OCI-LY7 (cell line): ENCODE results near the gene RPRD1A. TPM values are rescaled to one million over a fixed set of nuclear protein-coding genes. Genes with fewer than 3 reads are reported as not detected.

Experiments
- BruUV-seq: library from RNA; stranded (reverse); fragments of 400-500 nt; replicated peaks from 2 replicates; lab custom pipeline; 2021; lab: Mats Ljungman, UMichigan
- CTCF ChIA-PET: fragments of 300-600 bp; sonication (Branson Sonifier 250); formaldehyde crosslinking; loops from one replicate; lab custom pipeline; 2022; ENCODE audit warnings: antibody characterized with exemption; ENCODE audit not compliant: unreplicated experiment; lab: Charles Lee
- POLR2A ChIA-PET: fragments of 300-600 bp; sonication (Branson Sonifier 250); formaldehyde crosslinking; loops from one replicate; lab custom pipeline; 2022; ENCODE audit warnings: antibody characterized with exemption; lab: Charles Lee
- DNase-seq: peaks from one replicate; pipeline ENCODE4 v3.0.0-alpha.2; 2015; ENCODE audit warnings: low spot score
- H2AFZ ChIP-seq: fragments of 200-600 bp; sonication (generic), shearing (Covaris generic); 2 replicates; pipeline ENCODE4 v1.6.1; 2014; ENCODE audit warnings: mild to moderate bottlenecking, antibody characterized with exemption, low read length, moderate library complexity
- H3K27ac ChIP-seq: fragments of 200-600 bp; sonication (generic); 2 replicates; pipeline ENCODE4 v1.5.1; 2014; ENCODE audit warnings: mixed run types, low read depth, mild to moderate bottlenecking, moderate library complexity, low read length, inconsistent platforms; ENCODE audit not compliant: poor library complexity, severe bottlenecking
- H3K36me3 ChIP-seq: fragments of 200-600 bp; sonication (generic); 2 replicates; pipeline ENCODE4 v1.6.1; 2014; ENCODE audit warnings: mild to moderate bottlenecking, antibody characterized with exemption, low read length, moderate library complexity, mixed read lengths; ENCODE audit not compliant: insufficient read depth
- H3K4me1 ChIP-seq: fragments of 200-600 bp; sonication (generic); 2 replicates; pipeline ENCODE4 v1.5.1; 2014; ENCODE audit warnings: mild to moderate bottlenecking, low read length; ENCODE audit not compliant: insufficient read depth, poor library complexity, severe bottlenecking
- H3K4me2 ChIP-seq: fragments of 200-600 bp; sonication (generic); 2 replicates; pipeline ENCODE4 v1.6.1; 2014; ENCODE audit warnings: mild to moderate bottlenecking, low read length
- H3K4me3 ChIP-seq: fragments of 200-600 bp; sonication (generic); 2 replicates; pipeline ENCODE4 v1.5.1; 2014; ENCODE audit warnings: mild to moderate bottlenecking, low read depth, low read length; ENCODE audit not compliant: poor library complexity, severe bottlenecking
- H3K79me2 ChIP-seq: fragments of 200-600 bp; sonication (generic); 2 replicates; pipeline ENCODE4 v1.6.1; 2016; ENCODE audit warnings: low read depth, mild to moderate bottlenecking, low read length, moderate library complexity, mixed read lengths; ENCODE audit not compliant: insufficient read depth
- H3K9me2 ChIP-seq: fragments of 200-600 bp; sonication (generic); 2 replicates; pipeline ENCODE4 v1.6.1; 2016; ENCODE audit warnings: mild to moderate bottlenecking, low read length, mixed read lengths; ENCODE audit not compliant: insufficient read depth
- H3K9me3 ChIP-seq: fragments of 200-600 bp; sonication (generic); 2 replicates; pipeline ENCODE4 v1.6.1; 2014; ENCODE audit warnings: mild to moderate bottlenecking, mixed run types, low read length, mixed read lengths
- H4K20me1 ChIP-seq: fragments of 200-600 bp; sonication (generic); 2 replicates; pipeline ENCODE4 v1.6.1; 2014; ENCODE audit warnings: mild to moderate bottlenecking, antibody characterized with exemption, low read length, moderate library complexity, mixed read lengths; ENCODE audit not compliant: insufficient read depth
- CTCF ChIP-seq: fragments of 200-600 bp; sonication (generic); conservative IDR thresholded peaks from 2 replicates; pipeline ENCODE4 v1.5.1; 2014; ENCODE audit warnings: mild to moderate bottlenecking, antibody characterized with exemption, low read length, moderate library complexity, mixed read lengths
- EZH2phosphoT487 ChIP-seq: fragments of 200-600 bp; sonication (generic); IDR thresholded peaks from 2 replicates; pipeline ENCODE4 v1.6.1; 2018; ENCODE audit warnings: low read depth, borderline replicate concordance, mild to moderate bottlenecking, mixed run types, antibody characterized with exemption, low read length, moderate library complexity, mixed read lengths
- intact Hi-C: fragments of 100-400 bp; cut with micrococcal nuclease; formaldehyde crosslinking; loops from one replicate; pipeline ENCODE4 v1.10.0; 2022; ENCODE audit not compliant: unreplicated experiment
- total RNA-seq, 2 experiments: library from RNA; depleted of rRNA in 1 of 2; stranded (reverse); fragments of >200 nt in 1 of 2; shearing (Covaris generic) in 1 of 2; gene quantifications; 2 replicates each; pipeline ENCODE4 v1.2.3, GENCODE V29; 2014 to 2022

RPRD1A gene
- total RNA-seq, 2 experiments from 2014 or later = 37.9 to 45.4 TPM

- no peak overlapping the region for H3K4me2 ChIP-seq
- H3K36me3 ChIP-seq = no peaks in the 10 kb centered on the region
- H2AFZ ChIP-seq = no peak overlapping the region
- no peaks in the 10 kb centered on the region for H3K4me1 ChIP-seq
- no peak overlapping the region for H3K27ac ChIP-seq
- DNase-seq = no peak
- no peaks in the 10 kb centered on the region for H3K9me3 ChIP-seq
- no peaks in the 10 kb centered on the region for H3K79me2 ChIP-seq
- TF ChIP-seq CTCF (no peak), EZH2phosphoT487 (no peak)
- BruUV-seq = no TSS peak
- POLR2A ChIA-PET = no interaction called here
- no peaks in the 10 kb centered on the region for H4K20me1 ChIP-seq
- intact Hi-C loops = no loop called here
- CTCF ChIA-PET = no interaction called here
- no peaks in the 10 kb centered on the region for H3K9me2 ChIP-seq
- H3K4me3 ChIP-seq = no peak overlapping the region
Observed at GRCh38 chr18:35964319-35964718, 103.0 kb downstream of the RPRD1A start.

- Histone ChIP-seq H2AFZ (no peak overlapping the region), H3K4me1 (no peaks in the 10 kb centered on the region), H3K4me2 (no peak overlapping the region), H3K79me2 (no peaks in the 10 kb centered on the region), H3K4me3 (no peak overlapping the region), H3K36me3 (no peaks in the 10 kb centered on the region), H3K9me3 (no peaks in the 10 kb centered on the region), H3K9me2 (no peaks in the 10 kb centered on the region), H3K27ac (no peak overlapping the region), H4K20me1 (no peaks in the 10 kb centered on the region)
- no peak for DNase-seq
- TF ChIP-seq CTCF = no peak
- no peak for TF ChIP-seq EZH2phosphoT487
- ChIA-PET CTCF (no interaction called here), POLR2A (no interaction called here)
- BruUV-seq = no TSS peak
- intact Hi-C loops = no loop called here
Observed at GRCh38 chr18:35962320-35962719, 105.0 kb downstream of the RPRD1A start.

GRCh38 chr18:35956226-35956625, 111.1 kb downstream of the RPRD1A start:
- intact Hi-C loops = no loop called here
- Histone ChIP-seq H2AFZ (no peak overlapping the region), H3K79me2 (no peaks in the 10 kb centered on the region), H3K9me2 (no peaks in the 10 kb centered on the region), H3K9me3 (no peaks in the 10 kb centered on the region), H3K4me1 (no peaks in the 10 kb centered on the region), H3K27ac (no peak overlapping the region), H4K20me1 (no peaks in the 10 kb centered on the region), H3K36me3 (no peaks in the 10 kb centered on the region), H3K4me2 (no peak overlapping the region), H3K4me3 (no peak overlapping the region)
- no peak for DNase-seq
- ChIA-PET CTCF (no interaction called here), POLR2A (no interaction called here)
- no TSS peak for BruUV-seq
- TF ChIP-seq CTCF (no peak), EZH2phosphoT487 (no peak)
